ENCODE measurements around the gene COL25A1.
"Not testable (repeated sequence)": the region's sequence is repeated elsewhere in the genome, so short reads cannot be mapped to it uniquely, and the experiment has no call there.

COL25A1 gene

GRCh38 chr4:109166586-109166985 lies 135.9 kb downstream of the COL25A1 start:
- no peak for DNase-seq (ENCODE audit: low spot score)

- DNase-seq (ENCODE audit: low spot score), result no peak
Measured at GRCh38 chr4:109166126-109166525, 136.3 kb downstream of the COL25A1 start.

GRCh38 chr4:109164011-109164410 lies 138.4 kb downstream of the COL25A1 start:
- peak; percentile 33 for DNase-seq (ENCODE audit: low spot score)

GRCh38 chr4:109163493-109163892 lies 139.0 kb downstream of the COL25A1 start:
- DNase-seq (ENCODE audit: low spot score), result no peak

- DNase-seq (ENCODE audit: low spot score), result no peak
Measured at GRCh38 chr4:109162759-109163158, 139.7 kb downstream of the COL25A1 start.

GRCh38 chr4:109160494-109160893 lies 142.0 kb downstream of the COL25A1 start:
- no peak for DNase-seq (ENCODE audit: low spot score)

- no peak for DNase-seq (ENCODE audit: low spot score)
Measured at GRCh38 chr4:109157696-109158095, 144.8 kb downstream of the COL25A1 start.

GRCh38 chr4:109157205-109157604 lies 145.3 kb downstream of the COL25A1 start:
- DNase-seq (ENCODE audit: low spot score), result no peak

GRCh38 chr4:109156356-109156755 lies 146.1 kb downstream of the COL25A1 start:
- no peak for DNase-seq (ENCODE audit: low spot score)

- DNase-seq (ENCODE audit: low spot score), result no peak
Measured at GRCh38 chr4:109155682-109156283, 146.7 kb downstream of the COL25A1 start.

- no peak for DNase-seq (ENCODE audit: low spot score)
Measured at GRCh38 chr4:109155084-109155483, 147.4 kb downstream of the COL25A1 start.

GRCh38 chr4:109154424-109154823 lies 148.0 kb downstream of the COL25A1 start:
- no peak for DNase-seq (ENCODE audit: low spot score)

- DNase-seq (ENCODE audit: low spot score), result no peak
Measured at GRCh38 chr4:109149836-109150235, 152.6 kb downstream of the COL25A1 start.

- DNase-seq (ENCODE audit: low spot score), result no peak
Measured at GRCh38 chr4:109148577-109149075, 153.8 kb downstream of the COL25A1 start.

GRCh38 chr4:109147135-109147534 lies 155.3 kb downstream of the COL25A1 start:
- DNase-seq (ENCODE audit: low spot score), result no peak

- no peak for DNase-seq (ENCODE audit: low spot score)
Measured at GRCh38 chr4:109146499-109146898, 156.0 kb downstream of the COL25A1 start.

- DNase-seq (ENCODE audit: low spot score), result not testable (repeated sequence)
Measured at GRCh38 chr4:109138125-109138524, 164.3 kb downstream of the COL25A1 start.

GRCh38 chr4:109134921-109135320 lies 167.5 kb downstream of the COL25A1 start:
- DNase-seq (ENCODE audit: low spot score), result no peak

- peak; percentile 5 for DNase-seq (ENCODE audit: low spot score)
Measured at GRCh38 chr4:109134268-109134667, 168.2 kb downstream of the COL25A1 start.

- DNase-seq (ENCODE audit: low spot score), result no peak
Measured at GRCh38 chr4:109131559-109131958, 170.9 kb downstream of the COL25A1 start.

- no peak for DNase-seq (ENCODE audit: low spot score)
Measured at GRCh38 chr4:109128589-109128988, 173.9 kb downstream of the COL25A1 start.

GRCh38 chr4:109127866-109128265 lies 174.6 kb downstream of the COL25A1 start:
- no peak for DNase-seq (ENCODE audit: low spot score)

- no peak for DNase-seq (ENCODE audit: low spot score)
Measured at GRCh38 chr4:109126856-109127255, 175.6 kb downstream of the COL25A1 start.

GRCh38 chr4:109125084-109125483 lies 177.4 kb downstream of the COL25A1 start:
- no peak for DNase-seq (ENCODE audit: low spot score)

Data from GM03348 (cell line).